ENCODE results near the gene ADORA2B.
"Not testable (repeated sequence)": the region's sequence is repeated elsewhere in the genome, so short reads cannot be mapped to it uniquely, and the experiment has no call there.

ADORA2B gene

GRCh38 chr17:15944759-15945526 is at the start of gene ADORA2B:
Gene ADORA2B (plus strand): TSS chr17:15945130. CDS start chr17:15945249, 119 bp downstream.
- DNase-seq: no peak

- DNase-seq: no peak
Measured at GRCh38 chr17:15896277-15896676, 48.7 kb upstream of the ADORA2B start.

GRCh38 chr17:15896834-15897233 is 48.1 kb upstream of the ADORA2B start:
- DNase-seq: no peak

GRCh38 chr17:15899596-15899995 is 45.3 kb upstream of the ADORA2B start:
- not testable (repeated sequence) for DNase-seq

GRCh38 chr17:15900871-15901270 is 44.1 kb upstream of the ADORA2B start:
- DNase-seq: no peak

GRCh38 chr17:15905236-15905635 is 39.7 kb upstream of the ADORA2B start:
- not testable (repeated sequence) for DNase-seq

- no peak for DNase-seq
Measured at GRCh38 chr17:15907290-15907689, 37.6 kb upstream of the ADORA2B start.

GRCh38 chr17:15908378-15908777 is 36.6 kb upstream of the ADORA2B start:
- DNase-seq: no peak

- no peak for DNase-seq
Measured at GRCh38 chr17:15909481-15909991, 35.4 kb upstream of the ADORA2B start.

GRCh38 chr17:15910791-15911190 is 34.1 kb upstream of the ADORA2B start:
- DNase-seq: no peak

- not testable (repeated sequence) for DNase-seq
Measured at GRCh38 chr17:15911701-15912100, 33.2 kb upstream of the ADORA2B start.

GRCh38 chr17:15912416-15912955 is 32.4 kb upstream of the ADORA2B start:
- DNase-seq: no peak

- DNase-seq: no peak
Measured at GRCh38 chr17:15913826-15914225, 31.1 kb upstream of the ADORA2B start.

- DNase-seq: no peak
Measured at GRCh38 chr17:15914400-15915170, 30.3 kb upstream of the ADORA2B start.

- DNase-seq: no peak
Measured at GRCh38 chr17:15915961-15916360, 29.0 kb upstream of the ADORA2B start.

GRCh38 chr17:15917021-15917437 is 27.9 kb upstream of the ADORA2B start:
- DNase-seq: no peak

- DNase-seq: no peak
Measured at GRCh38 chr17:15917438-15918027, 27.4 kb upstream of the ADORA2B start.

GRCh38 chr17:15918261-15918660 is 26.7 kb upstream of the ADORA2B start:
- no peak for DNase-seq

- no peak for DNase-seq
Measured at GRCh38 chr17:15918661-15919259, 26.2 kb upstream of the ADORA2B start.

GRCh38 chr17:15919466-15919865 is 25.5 kb upstream of the ADORA2B start:
- no peak for DNase-seq

- no peak for DNase-seq
Measured at GRCh38 chr17:15920758-15921239, 24.1 kb upstream of the ADORA2B start.

GRCh38 chr17:15921640-15922039 is 23.3 kb upstream of the ADORA2B start:
- no peak for DNase-seq

- DNase-seq: no peak
Measured at GRCh38 chr17:15922586-15922985, 22.3 kb upstream of the ADORA2B start.
